Stimulated activated CD4-positive, alpha-beta T cell treated with anti-CD3 and anti-CD28 coated beads, TNF-alpha, amount 100 ng/mL, for 1 hour (primary cell): ENCODE results near the gene PPP1R14B.
A peak's percentile ranks its signal among the peaks of the same experiment; 100 is the strongest.

ENCODE experiments used
- DNase-seq, 3 donors: peaks; one replicate each; pipeline ENCODE4 v3.0.0-alpha.2; 2020; ENCODE audit warnings: low read depth in 3 of 3, low spot score in 1 of 3

PPP1R14B gene

DNA sequence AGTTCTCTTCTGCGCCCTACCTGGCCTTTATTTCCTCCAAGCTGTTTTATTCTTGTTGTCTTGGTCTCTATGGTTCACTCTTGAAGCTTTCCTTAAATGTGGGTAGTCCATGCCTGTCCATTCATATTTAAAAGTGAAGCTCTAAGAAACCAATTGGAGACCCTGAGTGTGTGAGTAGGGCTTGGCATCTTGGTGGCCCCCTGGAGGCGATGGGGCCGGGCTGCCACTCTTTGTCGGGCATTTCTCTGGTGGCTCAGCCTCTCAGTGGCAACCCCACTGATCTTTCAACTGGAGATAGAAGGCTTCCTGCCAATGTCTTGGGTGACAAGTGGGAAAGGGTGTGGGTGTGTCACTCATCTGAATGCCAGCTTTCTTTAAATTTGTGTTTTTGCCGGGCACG, 29.9 kb downstream of the PPP1R14B start:
- no peak for DNase-seq

DNA sequence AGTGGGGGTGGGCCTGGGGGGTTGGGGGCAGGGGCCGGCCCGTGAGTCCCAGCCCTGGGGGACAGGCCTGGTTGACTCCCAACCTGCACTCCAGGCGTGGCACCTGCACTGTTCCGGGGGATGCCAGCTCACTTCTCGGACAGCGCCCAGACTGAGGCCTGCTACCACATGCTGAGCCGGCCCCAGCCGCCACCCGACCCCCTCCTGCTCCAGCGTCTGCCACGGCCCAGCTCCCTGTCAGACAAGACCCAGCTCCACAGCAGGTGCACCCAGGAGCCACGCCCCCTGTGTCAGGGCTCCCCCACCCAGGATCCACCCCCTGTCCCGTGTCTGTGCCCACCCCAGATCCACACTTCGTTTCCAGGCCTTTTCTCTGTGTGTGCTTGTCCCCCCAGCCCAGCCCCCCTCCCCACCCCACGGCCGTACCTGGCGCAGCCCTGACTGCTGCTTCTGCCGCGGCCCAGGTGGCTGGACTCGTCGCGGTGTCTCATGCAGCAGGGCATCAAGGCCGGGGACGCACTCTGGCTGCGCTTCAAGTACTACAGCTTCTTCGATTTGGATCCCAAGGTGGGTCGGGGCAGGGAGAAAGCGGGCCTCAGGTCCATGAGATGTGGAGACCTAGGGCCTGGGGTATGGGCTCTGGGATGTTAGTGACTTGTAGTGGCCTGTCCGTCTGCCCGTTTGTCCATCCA, 35.4 kb downstream of the PPP1R14B start:
- DNase-seq: no peak

- no peak for DNase-seq
Observed at GRCh38 chr11:64210301-64211020, 36.3 kb downstream of the PPP1R14B start.

GRCh38 chr11:64209563-64209843, 37.2 kb downstream of the PPP1R14B start:
- no peak for DNase-seq

DNA sequence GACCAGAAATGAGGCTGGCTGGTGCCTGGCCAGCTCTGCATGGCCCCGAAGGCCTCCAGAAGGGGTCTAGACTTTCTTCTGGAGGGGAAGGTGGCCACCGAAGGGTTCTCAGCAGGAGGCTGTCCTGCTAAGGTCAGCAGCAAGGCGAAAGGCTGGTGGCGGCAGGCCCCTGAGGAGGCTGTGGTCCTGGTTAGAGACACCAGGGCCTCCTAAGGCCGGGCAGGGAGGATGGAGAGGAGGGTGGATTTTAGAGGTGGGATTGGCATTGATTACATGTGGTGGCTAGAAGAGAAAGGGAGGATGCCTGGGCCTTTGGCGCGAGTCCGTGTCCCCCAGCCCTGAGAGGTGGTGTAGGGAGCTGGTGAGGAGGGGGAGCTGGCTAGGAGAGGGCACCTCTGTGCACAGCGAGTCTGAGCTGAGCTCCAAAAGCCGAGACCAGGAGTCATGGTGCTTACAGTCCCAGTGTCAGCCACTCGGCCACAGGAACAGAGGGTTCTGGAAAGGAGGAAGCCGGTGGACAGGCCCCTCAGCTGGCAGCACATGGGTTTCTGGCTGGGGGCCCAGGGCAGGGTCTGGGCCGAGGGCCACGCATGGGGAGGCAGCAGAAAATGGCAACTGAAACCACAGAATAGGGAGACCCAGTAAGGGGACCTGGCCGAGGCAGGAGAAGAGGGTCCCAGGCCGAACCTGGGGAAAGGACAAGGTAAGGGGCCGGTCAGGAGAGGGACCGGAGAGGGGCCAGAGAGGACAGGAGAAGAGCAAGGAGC, 37.8 kb downstream of the PPP1R14B start:
- no peak for DNase-seq

DNA sequence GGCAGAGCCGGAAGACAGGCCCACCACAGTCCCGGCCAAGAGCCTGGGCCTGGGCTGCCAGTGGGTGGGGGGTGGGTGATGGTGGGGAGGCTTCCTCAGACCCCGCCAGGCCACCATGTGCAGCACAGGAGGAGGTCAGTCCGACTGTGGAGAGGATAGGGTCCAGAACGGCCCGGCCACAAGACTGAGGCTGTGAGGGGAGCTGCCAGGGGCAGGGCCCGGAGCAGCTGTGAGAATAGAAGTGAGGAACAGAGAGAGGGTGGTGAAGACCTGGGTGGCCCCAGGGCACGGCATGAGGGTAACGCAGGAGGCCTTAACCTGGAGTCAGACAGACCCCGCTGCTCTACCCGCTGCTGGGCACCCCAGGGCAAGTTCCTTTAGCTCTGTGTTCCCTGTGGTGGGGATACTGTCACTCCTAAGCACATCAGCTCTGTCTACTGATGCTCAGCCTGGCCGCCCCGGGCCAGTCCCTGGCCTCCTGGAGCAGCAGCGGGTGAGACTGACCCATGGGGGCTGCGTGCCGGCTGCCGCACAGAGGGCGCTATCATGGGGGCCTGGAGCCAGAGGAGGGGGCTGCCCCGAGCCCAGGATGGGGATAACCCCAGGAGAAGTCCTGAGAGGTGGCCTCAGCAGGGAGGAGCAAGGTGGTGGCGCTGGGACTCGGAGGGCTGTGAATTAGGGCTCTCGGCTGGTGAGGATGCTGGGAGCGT, 38.5 kb downstream of the PPP1R14B start:
- DNase-seq: no peak

- DNase-seq: peak in 2 of 3 donors; percentile 56 to 59
Observed at GRCh38 chr11:64207256-64208085, 39.3 kb downstream of the PPP1R14B start.

DNA sequence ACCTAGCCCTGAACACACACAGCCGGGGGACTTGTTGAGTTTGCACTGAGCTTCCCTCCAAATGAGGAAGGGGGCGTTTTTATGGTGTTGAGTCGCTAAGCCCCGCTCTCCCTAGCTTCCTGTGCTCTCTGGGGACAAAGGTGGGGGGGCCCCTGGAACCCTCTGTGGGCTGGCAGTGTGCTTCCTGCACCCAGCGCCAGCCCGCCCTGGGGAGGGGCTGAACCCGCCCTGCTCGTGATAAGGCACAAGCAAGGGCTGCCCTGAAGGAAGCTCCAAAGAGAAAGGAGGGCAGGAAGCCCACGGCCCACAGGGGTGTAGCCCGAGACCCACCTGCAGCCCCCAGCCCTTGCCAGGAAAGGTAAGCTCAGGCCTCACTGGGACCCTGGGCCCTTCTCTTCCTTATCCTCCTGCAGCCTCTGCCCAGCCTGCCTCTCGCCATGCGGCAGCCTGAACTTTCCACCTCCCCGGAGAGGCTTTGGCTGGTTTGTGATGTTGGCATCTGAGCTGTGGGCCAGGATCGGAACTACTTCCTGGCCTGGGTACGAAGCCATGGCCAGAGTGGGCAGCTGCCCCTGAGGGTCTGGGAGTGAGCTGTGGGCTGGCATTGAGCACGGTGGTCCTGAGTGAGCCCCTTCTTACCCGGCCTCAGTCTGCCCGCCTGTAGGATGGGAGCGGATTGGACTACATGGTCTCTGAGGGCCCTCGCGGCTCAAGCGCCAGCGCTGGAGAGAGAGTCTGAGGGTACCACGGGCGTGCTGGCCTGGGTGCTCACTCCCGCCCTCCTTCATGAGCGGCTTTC, 40.1 kb downstream of the PPP1R14B start, which contains the start of gene FERMT3:
Gene FERMT3, plus strand, starts transcription at position 265 of the 799 bp plus-strand sequence. CDS start 644 bp downstream, outside the sequence.
- DNase-seq: peak in 2 of 3 donors; percentile 41 to 61

DNA sequence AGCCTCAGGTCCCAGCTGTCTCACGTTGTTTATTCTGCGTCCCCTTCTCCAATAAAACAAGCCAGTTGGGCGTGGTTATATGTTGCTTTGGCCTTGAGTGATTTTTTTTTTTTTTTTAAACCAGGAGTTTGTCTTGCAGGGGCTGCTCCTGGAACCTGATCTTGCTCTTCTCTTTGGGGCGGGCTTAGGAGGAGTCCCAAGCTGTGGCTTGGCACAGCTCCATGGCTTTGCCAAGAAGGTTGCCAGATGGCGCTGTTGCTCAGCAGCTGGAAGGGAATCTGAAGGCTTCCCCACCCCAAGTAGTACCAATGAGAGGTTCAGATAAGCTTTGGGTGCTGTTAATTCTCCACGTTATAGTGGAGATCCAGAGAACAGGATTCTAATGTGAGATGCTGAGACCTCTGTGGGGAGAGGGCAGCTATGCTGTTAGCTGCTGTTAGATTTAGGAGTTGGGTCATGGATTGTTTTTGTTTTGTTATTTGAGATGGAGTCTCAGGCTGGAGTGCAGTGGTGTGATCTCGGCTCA, 42.2 kb downstream of the PPP1R14B start:
- DNase-seq: peak; percentile 60 to 74 (median 73)

DNA sequence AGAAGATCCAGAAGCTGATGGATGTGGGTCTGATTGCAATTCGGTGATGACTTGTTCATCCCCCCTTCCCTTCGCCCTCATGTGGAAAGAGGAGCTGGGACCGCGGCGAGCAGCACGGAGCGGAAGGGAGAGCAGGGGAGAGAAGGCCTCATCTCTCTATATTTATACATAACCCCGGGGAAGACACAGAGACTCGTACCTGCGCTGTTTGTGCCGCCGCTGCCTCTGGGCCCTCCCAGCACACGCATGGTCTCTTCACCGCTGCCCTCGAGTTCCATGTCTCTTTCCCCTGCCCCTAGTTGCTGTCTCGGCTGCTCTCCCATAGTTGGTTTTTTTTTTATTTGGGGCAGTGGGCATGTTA, 42.7 kb downstream of the PPP1R14B start:
- DNase-seq: no peak

GRCh38 chr11:64203421-64204079, 43.2 kb downstream of the PPP1R14B start:
- no peak for DNase-seq

DNA sequence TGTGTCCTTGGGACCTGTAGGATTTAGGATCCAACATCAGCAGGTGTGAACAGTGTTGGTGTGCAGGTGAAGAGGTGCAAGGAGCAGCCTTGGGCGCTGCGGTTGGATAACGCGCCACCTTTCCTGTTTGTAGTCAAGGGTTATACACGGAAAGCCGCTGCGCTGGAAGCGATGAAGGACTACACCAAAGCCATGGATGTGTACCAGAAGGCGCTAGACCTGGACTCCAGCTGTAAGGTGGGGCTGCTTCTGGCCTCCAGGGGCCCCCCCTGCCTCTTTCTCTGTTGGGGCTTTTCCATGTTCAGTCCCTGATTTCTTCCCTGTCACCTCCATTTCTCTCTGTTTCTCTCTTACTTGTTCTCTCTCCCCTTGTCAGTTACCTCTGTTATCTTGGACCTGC, 43.8 kb downstream of the PPP1R14B start:
- no peak for DNase-seq

GRCh38 chr11:64201543-64201942, 45.2 kb downstream of the PPP1R14B start:
- no peak for DNase-seq

- DNase-seq: no peak
Observed at GRCh38 chr11:64198511-64198910, 48.2 kb downstream of the PPP1R14B start.

DNA sequence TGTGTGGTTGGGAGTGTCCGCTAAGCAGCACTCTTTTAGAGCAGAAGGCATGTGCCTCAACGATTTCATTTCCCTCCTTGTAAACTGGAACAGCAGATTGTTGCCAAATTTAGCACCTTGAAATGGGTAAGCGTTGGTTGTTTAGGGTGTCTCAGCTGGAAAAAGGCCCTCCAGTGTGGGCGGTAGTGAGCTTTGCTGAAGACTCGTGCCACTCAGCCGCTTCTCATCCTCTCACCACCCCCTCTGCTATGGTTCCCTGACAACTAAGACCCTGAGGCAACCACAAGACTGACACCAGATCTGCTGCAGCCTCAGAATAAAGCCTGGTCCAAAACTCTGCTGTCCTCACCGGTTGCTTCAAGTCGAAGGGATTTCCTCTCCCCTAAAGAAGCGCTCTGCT, 50.1 kb downstream of the PPP1R14B start:
- no peak for DNase-seq
